Activated T-cell treated with anti-CD3 and anti-CD28 coated beads for 24 hours (primary cell): ENCODE data around the gene LPCAT4.
A peak's percentile ranks its signal among the peaks of the same experiment; 100 is the strongest.
"Not testable (repeated sequence)": the region's sequence is repeated elsewhere in the genome, so short reads cannot be mapped to it uniquely, and the experiment has no call there.

Source experiments
- DNase-seq: peaks from one replicate; pipeline ENCODE4 v3.0.0-alpha.2; 2020; ENCODE audit warnings: low read depth

The LPCAT4 gene

DNA sequence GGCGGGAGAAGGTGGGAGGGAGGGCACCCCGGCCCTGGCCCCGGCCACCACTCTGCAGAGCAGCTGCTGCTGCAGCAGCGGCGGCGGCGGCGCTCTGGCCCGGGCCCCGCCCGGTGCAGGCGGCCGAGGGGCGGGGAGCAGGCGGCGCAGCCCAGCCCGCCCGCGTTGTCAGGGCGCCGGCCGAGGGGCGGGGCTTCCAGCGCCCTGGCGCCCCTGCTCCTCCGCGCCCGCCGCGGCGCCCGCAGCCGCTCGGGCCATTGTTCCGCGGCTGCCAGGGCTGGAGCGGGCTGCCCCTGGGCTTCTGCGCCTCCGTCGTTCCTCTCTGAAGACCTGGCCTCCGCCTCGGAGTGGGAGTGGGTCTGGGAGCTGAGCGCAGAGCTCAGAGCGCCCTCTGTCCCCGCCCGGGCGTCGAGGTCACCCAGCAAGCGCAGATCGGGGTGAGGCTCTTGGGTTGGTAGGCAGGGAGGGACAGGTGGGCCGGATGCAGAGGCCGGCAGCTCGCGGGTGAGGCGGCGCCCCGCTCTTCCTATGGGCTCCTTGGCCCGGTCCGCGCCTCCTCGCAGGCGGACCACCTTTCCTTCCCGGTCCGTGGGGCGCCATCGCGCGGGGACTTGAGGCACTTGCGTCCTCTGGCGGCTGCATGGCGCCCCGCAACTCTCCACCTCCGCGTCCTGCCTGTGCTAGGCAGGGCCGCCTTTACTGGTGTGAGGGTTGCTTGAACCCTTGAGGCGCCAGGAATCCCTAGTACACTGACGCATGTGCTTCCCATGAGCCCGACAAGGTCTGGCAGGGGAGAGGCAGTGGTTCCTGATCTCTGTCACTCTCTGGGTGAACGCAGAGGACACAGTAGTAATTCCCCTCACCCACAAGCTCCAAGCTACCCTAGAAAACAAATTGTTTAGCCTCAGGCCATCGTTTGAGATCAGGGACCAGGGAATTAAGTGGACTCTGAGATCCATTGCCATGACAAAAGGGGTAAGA, at the start of gene LPCAT4:
TSS of gene LPCAT4 (minus strand) at position 96 of the 981 bp plus-strand sequence. CDS start 96 bp downstream, outside the sequence.
- peak; percentile 81 for DNase-seq

- DNase-seq = not testable (repeated sequence)
Measured at GRCh38 chr15:34409511-34409910, 42.5 kb upstream of the LPCAT4 start.

DNA sequence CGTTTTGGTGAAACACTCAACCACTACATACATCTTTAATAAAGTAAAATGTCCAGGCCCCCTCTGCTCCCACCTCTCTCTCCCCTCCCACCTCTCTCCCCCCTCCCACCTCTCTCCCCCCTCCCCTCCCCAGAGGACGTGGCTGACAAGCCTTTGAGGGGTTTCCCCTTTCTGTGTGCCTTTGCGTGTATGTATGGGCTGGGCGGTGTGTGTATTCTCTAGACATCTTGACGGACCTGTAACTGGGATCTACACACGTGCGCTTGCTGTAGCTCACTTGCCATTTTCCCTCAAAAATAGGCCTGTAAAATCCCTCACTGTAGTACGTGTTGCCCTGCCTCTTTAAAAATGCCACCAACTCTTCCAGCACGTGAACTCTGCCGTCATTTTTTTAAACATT, 42.0 kb upstream of the LPCAT4 start:
- not testable (repeated sequence) for DNase-seq

DNA sequence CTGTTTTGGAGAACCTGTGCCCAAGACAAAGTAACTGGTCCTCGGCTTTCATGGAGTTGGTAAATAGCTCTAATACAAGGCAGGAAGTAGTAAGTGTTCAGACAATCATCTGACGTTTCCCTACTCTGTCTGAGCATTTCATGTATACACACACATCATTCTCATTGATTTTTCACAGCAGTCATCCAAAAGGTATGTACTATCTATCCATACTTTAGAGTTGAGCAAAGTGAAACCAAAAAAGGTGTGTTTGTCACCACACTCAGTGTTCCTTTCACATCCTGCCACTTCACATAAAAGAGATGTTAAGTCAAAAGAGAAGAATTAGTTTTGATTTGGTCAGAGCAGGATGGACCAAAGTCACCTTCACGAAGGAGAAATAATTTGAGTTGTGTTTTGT, 36.9 kb upstream of the LPCAT4 start:
- not testable (repeated sequence) for DNase-seq

DNA sequence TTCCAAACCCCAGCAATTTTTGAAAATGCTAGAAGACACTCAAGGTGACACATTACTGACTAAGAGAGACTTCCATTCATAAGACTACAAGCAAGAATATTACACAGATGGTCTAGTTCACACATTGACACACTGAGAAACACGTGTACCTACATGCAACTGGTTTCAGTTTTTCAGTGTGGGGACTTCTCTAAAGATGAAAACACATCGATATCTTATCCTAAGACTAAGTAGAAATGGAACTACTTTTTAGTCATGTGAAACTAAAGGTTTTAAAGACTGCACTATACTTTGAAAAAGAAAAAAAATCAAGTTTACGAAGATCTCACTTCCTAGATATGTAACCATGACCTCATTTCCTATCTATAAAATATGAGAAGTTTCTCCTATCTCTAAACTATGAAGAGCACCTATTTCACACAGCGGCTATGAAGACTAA, 36.2 kb upstream of the LPCAT4 start:
- not testable (repeated sequence) for DNase-seq

DNA sequence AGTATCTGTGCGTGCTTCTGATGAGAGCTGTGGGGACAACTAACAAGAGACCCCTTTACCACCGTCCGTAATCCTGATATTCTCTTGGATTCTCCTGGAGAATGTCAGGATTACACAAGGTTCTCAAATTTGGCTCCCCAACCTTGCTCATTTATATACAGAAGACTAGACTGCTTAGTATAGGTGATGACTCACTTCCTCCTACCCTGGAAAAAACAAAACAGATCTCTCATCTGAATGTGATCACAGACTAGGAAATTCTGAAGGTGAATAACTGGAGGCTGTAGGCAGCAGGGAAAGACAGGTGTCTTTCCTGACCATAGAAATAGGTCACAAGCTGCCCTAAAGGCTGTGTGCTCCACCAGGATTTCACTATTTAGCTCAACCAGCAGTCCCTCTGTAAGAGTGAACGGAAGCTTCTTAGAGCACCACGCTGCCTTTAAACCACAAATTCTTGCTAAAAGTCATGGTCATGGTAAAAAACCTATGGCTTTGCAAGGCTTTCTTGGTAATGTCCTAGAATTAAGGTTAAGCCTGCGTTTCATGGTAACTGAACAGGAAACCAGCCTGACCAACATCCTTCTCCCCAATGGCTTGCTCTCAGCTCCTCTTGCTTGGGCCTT, 30.8 kb upstream of the LPCAT4 start:
- not testable (repeated sequence) for DNase-seq

GRCh38 chr15:34392981-34393380, 26.0 kb upstream of the LPCAT4 start:
- not testable (repeated sequence) for DNase-seq

- not testable (repeated sequence) for DNase-seq
Measured at GRCh38 chr15:34389594-34390086, 22.6 kb upstream of the LPCAT4 start.

DNA sequence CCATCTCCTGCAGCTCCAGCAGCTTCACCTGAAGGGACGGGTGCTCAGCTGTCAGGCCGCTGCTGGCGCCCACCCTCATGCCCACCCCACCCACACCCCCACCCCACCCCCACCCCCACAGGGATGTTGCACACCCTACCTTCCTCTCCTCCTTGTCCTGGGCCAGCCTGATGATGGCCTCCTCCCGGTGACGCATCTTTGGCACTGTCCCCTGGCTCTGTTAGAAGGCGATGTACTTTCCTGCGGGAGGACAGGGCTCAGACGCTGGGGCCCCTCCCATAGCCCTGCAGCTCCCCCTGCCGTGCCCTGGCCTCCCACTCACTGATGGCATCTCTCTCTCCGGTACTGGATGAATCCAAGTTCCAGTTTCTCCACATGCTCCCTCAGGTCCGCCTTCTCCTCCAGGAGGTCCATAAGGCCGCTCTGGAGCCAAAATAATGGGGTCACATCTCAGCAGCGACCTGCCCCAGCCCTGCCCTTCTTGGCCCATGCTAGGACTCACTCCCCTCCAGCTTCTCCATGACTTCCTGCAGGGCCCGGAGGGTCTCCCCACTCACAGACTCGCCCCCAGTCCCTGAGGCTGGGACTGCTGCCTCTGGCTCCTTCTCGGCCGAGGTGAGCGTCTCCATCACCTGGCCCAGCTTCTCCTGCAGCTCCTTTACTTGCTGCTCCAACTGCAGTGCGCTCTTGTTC, 15.0 kb upstream of the LPCAT4 start:
- not testable (repeated sequence) for DNase-seq

- not testable (repeated sequence) for DNase-seq
Measured at GRCh38 chr15:34380491-34380890, 13.5 kb upstream of the LPCAT4 start.

DNA sequence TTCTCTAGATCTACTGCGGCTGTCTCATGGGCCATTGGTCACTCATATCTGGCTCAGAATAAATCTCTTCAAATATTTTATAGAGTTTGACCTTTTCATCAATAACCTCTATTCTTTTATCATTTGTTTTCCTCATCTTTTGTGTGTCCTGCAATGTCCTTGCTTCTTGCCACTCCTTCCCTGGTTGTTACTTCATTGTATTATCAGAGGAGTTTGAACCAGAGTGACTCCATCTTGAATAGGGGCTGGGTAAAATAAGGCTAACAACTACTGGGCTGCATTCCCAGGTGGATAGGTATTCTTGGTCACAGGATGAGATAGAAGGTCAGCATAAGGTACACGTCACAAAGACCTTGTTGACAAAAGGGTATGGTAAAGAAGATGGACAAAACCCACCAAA, 9.9 kb upstream of the LPCAT4 start:
- no peak for DNase-seq

DNA sequence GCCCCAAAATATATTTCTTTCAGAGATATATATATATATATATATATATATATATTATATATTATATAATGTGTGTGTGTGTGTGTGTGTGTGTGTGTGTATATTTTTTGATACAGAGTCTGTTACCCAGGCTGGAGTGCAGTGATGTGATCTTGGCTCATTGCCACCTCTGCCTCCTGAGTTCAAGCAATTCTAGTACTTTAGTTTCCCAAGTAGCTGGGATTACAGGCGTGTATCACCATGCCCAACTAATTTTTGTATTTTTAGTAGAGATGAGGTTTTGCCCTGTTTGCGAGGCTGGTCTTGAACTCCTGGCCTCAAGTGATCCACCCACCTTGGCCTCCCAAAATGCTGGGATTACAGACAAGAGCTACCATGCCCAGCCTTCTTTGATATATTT, 8.5 kb upstream of the LPCAT4 start:
- DNase-seq = not testable (repeated sequence)

- no peak for DNase-seq
Measured at GRCh38 chr15:34374816-34375215, 7.8 kb upstream of the LPCAT4 start.

- no peak for DNase-seq
Measured at GRCh38 chr15:34373951-34374350, 7.0 kb upstream of the LPCAT4 start.

- DNase-seq = no peak
Measured at GRCh38 chr15:34370643-34371042, 3.6 kb upstream of the LPCAT4 start.

GRCh38 chr15:34370129-34370528, 3.1 kb upstream of the LPCAT4 start:
- DNase-seq = no peak

GRCh38 chr15:34366271-34367065, 528 bp downstream of the LPCAT4 start:
- peak; percentile 38 for DNase-seq

GRCh38 chr15:34365836-34366235, 1.2 kb downstream of the LPCAT4 start:
- DNase-seq = no peak

DNA sequence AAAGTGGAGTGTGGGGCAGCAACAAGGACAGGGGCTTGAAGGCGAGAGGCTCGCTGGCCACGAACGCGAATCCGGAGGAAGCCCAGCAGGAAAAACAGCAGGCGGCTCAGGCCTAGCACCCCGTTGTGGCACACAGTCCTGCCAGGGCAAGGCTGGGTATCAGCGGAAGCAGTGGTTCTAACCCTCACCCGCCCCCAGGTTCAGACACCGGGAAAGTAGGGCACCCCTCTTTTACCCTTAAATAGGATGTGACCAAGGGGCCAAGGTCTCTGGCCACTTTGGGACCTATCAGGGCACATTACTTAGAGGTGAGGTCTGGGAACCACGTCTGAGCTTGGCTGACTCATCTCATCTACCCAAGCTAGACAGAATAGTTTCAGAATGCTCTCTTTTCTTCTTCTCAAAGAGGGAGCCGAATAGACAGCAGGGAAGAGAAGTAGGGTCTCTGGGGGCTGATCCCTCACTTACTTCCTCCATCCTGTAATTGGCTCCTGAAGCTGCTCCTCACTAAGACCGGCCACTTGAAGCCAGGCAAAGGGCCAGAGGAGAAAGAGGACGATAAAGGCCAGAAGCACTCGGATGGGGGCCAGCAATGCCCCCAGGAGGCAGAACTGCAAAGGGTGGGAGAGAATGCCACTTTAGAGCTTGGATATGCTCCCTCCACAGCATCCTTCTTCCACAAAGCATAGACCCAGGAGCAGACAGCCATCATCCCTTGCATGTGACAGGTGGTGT, 1.7 kb downstream of the LPCAT4 start:
- DNase-seq = no peak

DNA sequence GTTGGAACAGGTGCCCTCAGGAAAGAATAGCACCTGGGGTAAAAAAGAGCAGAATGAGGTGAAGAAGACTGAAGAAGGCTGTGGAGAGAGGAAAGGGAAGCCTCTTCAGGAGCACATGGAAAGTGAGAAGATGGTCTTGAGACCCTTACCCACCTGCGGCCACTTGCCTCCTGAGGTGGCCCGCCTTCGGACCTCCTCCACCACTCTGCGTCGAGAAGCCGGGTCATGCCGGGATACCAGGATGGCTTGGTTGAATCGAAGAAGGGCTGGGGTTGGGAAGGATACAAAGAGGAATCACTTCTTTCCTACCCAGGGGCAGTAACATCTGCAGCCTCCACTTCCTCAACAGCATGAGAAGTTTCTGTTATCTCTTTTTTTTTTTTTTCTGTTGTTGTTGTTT, 3.0 kb downstream of the LPCAT4 start:
- DNase-seq = no peak
